ENCODE results near the gene AKIP1.

DNA sequence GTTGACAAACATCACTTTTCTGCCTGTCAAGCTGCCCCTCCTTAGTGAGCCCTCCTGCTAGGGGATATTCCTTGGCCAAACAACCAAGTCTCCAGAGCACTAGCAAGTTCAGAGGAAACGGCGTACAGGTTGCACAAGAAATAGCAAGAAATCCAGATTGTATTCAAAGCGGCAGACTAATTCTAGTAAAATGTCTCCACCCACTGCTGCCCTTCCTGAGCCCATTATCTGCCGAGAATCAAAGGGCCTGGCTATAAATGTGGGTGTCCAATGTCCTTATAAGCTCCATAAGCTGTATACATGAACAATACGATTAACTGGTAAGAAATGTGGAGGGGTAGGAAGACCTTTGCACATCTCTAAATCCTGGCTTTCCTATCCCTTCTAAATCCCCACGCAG lies 44.0 kb upstream of the AKIP1 start:
- TF ChIP-seq, protein P1, sequence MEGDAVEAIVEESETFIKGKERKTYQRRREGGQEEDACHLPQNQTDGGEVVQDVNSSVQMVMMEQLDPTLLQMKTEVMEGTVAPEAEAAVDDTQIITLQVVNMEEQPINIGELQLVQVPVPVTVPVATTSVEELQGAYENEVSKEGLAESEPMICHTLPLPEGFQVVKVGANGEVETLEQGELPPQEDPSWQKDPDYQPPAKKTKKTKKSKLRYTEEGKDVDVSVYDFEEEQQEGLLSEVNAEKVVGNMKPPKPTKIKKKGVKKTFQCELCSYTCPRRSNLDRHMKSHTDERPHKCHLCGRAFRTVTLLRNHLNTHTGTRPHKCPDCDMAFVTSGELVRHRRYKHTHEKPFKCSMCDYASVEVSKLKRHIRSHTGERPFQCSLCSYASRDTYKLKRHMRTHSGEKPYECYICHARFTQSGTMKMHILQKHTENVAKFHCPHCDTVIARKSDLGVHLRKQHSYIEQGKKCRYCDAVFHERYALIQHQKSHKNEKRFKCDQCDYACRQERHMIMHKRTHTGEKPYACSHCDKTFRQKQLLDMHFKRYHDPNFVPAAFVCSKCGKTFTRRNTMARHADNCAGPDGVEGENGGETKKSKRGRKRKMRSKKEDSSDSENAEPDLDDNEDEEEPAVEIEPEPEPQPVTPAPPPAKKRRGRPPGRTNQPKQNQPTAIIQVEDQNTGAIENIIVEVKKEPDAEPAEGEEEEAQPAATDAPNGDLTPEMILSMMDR (IDR thresholded peaks at IDR 0.05; ENCODE audit: poor library complexity, severe bottlenecking): no peak
- no peak for TF ChIP-seq EZH2 (IDR thresholded peaks at IDR 0.05; ENCODE audit: borderline replicate concordance, insufficient read depth, low read length, poor library complexity, severe bottlenecking)

Measured in neural cell (in vitro differentiated cells).